ENCODE data around the gene REXO4. TPM values are rescaled to one million over a fixed set of nuclear protein-coding genes. Genes with fewer than 3 reads are reported as not detected.
A peak's percentile ranks its signal among the peaks of the same experiment; 100 is the strongest.

Gene REXO4
- total RNA-seq, 1 donor from 2014 or later: 26.1 TPM

DNA sequence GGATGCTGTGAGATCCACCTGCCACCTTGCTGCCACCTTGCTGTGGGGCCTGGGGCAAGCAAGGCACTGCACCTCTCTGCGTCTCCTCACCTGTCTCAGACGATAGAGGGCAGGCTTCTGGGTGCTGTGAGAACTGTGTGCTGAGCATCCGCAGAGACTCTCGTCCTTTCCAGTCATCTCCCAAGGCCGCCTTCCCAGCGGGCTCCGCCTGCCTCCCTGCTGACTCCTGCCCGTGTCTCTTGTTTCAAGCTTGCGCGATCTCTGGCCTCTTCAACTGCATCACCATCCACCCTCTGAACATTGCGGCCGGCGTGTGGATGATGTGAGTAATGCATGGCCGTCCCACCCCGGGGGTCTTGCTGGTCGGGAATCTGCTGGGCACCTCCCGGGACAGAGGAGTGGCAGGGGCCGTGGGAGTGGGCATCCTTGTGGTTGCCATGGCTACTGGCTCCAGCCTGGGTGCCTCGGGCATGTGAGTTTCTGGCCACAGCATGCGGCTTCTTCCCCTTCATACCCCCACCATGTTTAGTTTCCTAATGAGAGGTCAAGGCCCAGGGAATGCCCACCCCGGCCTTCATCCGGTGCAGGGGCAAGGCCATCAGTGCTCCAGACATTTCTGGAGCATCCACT, 45.5 kb upstream of the REXO4 start:
- peaks cover 3% of the 10 kb centered on the region for H3K36me3 Mint-ChIP-seq
- DNase-seq (ENCODE audit: low spot score in 2 of 2, unreplicated experiment in 2 of 2): no peak
- H3K4me1 Mint-ChIP-seq: peaks cover 16% of the 10 kb centered on the region
- no peaks in the 10 kb centered on the region for H3K27me3 Mint-ChIP-seq (ENCODE audit: low read depth)
- no peak overlapping the region for H3K4me3 Mint-ChIP-seq
- TF ChIP-seq, protein P1, sequence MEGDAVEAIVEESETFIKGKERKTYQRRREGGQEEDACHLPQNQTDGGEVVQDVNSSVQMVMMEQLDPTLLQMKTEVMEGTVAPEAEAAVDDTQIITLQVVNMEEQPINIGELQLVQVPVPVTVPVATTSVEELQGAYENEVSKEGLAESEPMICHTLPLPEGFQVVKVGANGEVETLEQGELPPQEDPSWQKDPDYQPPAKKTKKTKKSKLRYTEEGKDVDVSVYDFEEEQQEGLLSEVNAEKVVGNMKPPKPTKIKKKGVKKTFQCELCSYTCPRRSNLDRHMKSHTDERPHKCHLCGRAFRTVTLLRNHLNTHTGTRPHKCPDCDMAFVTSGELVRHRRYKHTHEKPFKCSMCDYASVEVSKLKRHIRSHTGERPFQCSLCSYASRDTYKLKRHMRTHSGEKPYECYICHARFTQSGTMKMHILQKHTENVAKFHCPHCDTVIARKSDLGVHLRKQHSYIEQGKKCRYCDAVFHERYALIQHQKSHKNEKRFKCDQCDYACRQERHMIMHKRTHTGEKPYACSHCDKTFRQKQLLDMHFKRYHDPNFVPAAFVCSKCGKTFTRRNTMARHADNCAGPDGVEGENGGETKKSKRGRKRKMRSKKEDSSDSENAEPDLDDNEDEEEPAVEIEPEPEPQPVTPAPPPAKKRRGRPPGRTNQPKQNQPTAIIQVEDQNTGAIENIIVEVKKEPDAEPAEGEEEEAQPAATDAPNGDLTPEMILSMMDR (IDR thresholded peaks at IDR 0.05; ENCODE audit: unreplicated experiment): no peak
- no peak overlapping the region for H3K27ac Mint-ChIP-seq
- H3K9me3 Mint-ChIP-seq: no peaks in the 10 kb centered on the region

DNA sequence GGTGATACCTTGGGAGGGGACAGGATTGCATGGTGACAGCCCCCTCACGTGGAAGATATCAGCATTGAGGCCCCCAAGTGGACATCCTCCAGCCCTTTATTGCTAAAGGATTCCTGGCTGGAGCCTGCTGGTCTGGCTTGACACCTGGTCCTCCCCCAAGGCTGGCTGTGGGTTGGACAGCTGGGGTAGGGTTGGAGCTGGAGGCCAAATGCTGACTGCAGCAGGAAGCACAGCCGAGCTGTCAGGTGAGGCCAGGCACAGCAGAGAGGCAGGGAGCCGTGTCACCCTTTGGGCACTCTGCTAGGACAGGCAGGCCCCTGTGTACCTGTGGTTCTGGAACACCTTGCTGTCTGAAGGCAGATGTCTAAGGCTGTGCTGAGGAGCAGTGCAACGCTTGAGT, 44.2 kb upstream of the REXO4 start:
- TF ChIP-seq, protein P1 (IDR thresholded peaks at IDR 0.05; ENCODE audit: unreplicated experiment): no peak

DNA sequence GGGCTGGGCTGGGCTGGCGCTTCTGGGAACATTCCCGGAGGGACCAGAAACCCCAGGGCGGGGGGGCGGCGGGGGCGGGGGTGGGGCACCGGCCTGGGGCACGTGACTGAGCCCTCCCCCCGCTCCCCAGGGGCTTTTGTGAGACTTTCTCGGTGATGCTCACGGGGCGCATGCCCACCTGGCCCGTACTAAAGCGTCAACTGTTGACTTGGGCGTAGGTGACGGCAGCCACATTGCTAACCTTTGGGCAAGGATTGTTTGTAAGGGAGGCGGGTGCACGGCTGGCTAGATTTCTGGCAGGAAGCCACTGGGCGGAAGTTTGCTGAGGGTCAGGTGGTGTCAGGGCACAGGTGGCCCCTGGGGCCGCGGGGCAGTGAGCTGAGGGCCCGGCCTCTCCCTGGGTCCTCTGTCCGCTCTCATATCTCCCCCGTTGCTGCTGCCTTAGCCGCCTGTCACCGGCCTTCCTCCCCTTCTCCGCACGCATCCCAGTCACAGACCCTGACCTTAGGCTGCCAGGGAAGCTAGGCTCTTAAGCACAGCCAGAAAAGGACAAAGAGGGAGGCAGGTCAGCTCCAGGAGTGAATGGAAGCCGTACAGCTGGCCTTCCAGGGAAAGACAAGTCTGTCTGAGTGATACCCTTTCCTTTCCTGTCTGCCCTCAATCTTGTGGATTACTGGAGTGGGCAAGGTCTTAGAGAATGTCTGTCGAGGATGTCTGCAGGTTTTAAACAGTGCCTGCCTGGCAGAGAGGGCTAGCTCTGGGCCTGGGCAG, 42.8 kb upstream of the REXO4 start:
- H3K4me1 Mint-ChIP-seq: peaks cover 16% of the 10 kb centered on the region
- H3K36me3 Mint-ChIP-seq: peaks cover 2% of the 10 kb centered on the region
- H3K27me3 Mint-ChIP-seq (ENCODE audit: low read depth): no peaks in the 10 kb centered on the region
- H3K27ac Mint-ChIP-seq: peak overlapping the region; percentile 78
- no peaks in the 10 kb centered on the region for H3K9me3 Mint-ChIP-seq
- H3K4me3 Mint-ChIP-seq: peak overlapping the region; percentile 74
- TF ChIP-seq, protein P1 (IDR thresholded peaks at IDR 0.05; ENCODE audit: unreplicated experiment): no peak
- DNase-seq (ENCODE audit: low spot score in 2 of 2, unreplicated experiment in 2 of 2): no peak

More for the DNA sequence above, 44.2 kb upstream of the REXO4 start:
- no peak overlapping the region for H3K27ac Mint-ChIP-seq
- no peaks in the 10 kb centered on the region for H3K27me3 Mint-ChIP-seq (ENCODE audit: low read depth)
- no peak for DNase-seq (ENCODE audit: low spot score in 2 of 2, unreplicated experiment in 2 of 2)
- peaks cover 3% of the 10 kb centered on the region for H3K36me3 Mint-ChIP-seq
- H3K4me1 Mint-ChIP-seq: peaks cover 16% of the 10 kb centered on the region
- no peaks in the 10 kb centered on the region for H3K9me3 Mint-ChIP-seq
- H3K4me3 Mint-ChIP-seq: no peak overlapping the region

DNA sequence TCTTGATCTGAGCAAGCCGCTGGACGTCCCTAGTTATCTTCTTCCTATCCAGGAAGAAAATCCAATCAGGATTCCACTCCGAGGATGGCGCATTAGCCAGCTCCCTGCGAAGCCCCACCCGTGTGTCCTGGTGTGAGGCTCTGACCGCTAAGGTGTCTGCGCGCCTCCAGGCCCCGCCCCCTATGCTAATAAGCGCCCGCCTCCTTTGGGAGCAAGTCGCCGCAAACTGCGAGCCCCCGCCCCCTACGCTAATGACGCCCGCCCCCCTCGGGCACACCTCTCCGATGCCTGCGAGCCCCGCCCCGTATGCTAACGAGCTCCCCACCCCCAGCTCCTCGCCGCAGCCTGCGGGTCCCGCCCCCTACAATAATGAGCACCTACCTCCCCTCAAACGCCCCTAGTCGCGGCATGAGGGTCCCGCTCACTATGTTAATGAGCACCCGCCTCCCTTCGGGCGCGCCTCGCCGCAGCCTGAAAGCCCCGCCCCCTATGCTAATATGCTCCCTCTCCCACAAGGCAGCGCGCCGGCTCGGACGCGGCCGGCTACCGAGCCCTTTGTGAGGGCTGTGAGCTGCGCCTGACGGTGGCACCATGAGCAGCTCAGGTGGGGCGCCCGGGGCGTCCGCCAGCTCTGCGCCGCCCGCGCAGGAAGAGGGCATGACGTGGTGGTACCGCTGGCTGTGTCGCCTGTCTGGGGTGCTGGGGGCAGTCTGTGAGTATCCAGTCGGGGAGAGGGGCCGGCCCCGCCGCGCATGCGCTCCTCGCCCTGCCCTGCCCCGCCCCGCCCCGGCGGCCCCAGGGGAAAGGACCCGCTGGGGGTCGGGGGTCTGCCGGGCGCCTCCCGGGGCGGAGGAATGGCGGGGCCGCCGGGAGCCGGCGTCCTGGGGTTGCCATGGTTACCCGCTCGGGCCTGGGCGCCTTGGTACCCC, 41.9 kb upstream of the REXO4 start, which contains the start of gene CACFD1:
CACFD1 (plus strand) TSS at position 503 of the 929 bp plus-strand sequence; CDS start at position 592, 89 bp downstream.
- peak within 1 kb of the TSS; percentile 95 for H3K27ac Mint-ChIP-seq
- DNase-seq (ENCODE audit: low spot score in 2 of 2, unreplicated experiment in 2 of 2): peak; percentile 93 to 96
- H3K36me3 Mint-ChIP-seq: no peaks in the 10 kb centered on the region
- H3K4me3 Mint-ChIP-seq: peak within 1 kb of the TSS; percentile 92
- TF ChIP-seq, protein P1 (IDR thresholded peaks at IDR 0.05; ENCODE audit: unreplicated experiment): no peak
- H3K9me3 Mint-ChIP-seq: no peaks in the 10 kb centered on the region
- peaks cover 16% of the 10 kb centered on the region for H3K4me1 Mint-ChIP-seq
- H3K27me3 Mint-ChIP-seq (ENCODE audit: low read depth): no peaks in the 10 kb centered on the region

DNA sequence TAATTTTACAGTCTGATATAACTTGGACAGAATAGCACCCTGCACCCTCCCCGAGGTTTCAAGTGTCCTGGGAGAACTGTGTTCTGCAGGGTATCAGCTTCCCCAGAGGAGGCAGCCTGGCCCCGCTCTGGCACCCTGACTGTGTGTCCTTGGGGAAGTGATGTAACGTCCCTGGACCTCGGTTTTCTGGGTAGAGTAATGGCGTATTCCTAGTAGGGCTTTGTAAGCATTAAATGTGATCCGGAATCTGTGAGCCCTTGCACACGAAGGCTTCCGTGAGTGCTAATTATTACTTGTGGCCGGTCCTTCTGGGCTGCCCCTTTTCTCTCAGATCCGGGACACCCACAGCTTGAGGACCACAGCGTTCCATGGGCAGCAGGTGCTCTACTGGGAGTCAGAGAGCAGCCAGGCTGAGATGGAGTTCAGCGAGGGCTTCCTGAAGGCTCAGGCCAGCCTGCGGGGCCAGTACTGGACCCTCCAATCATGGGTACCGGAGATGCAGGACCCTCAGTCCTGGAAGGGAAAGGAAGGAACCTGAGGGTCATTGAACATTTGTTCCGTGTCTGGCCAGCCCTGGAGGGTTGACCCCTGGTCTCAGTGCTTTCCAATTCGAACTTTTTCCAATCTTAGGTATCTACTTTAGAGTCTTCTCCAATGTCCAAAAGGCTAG, 41.0 kb upstream of the REXO4 start:
- H3K4me1 Mint-ChIP-seq: peaks cover 16% of the 10 kb centered on the region
- H3K27ac Mint-ChIP-seq: no peak overlapping the region
- no peaks in the 10 kb centered on the region for H3K27me3 Mint-ChIP-seq (ENCODE audit: low read depth)
- TF ChIP-seq, protein P1 (IDR thresholded peaks at IDR 0.05; ENCODE audit: unreplicated experiment): no peak
- H3K4me3 Mint-ChIP-seq: peak overlapping the region; percentile 92
- H3K9me3 Mint-ChIP-seq: no peaks in the 10 kb centered on the region
- H3K36me3 Mint-ChIP-seq: no peaks in the 10 kb centered on the region
- no peak for DNase-seq (ENCODE audit: low spot score in 2 of 2, unreplicated experiment in 2 of 2)

Data from mesothelial cell of epicardium (in vitro differentiated cells).